GM12878 (cell line): ENCODE measurements around the gene B4GALNT4.

ENCODE experiments used
- HDGF ChIP-seq: fragments of 450-650 bp; IDR thresholded peaks from 2 replicates; pipeline ENCODE4 v1.6.1; 2016; ENCODE audit warnings: antibody characterized with exemption
- NR2C2 ChIP-seq: IDR thresholded peaks from 2 replicates; pipeline ENCODE4 v1.6.1; 2011; ENCODE audit warnings: borderline replicate concordance, low read depth; ENCODE audit not compliant: control insufficient read depth, insufficient read length
- POLR2A ChIP-seq: IDR thresholded peaks from 2 replicates; pipeline ENCODE4 v1.6.1; 2011; ENCODE audit warnings: low read depth, mild to moderate bottlenecking, low read length
- TF ChIP-seq, protein P1 (sequence below), 3 experiments: IDR thresholded peaks in 2 of 3; conservative IDR thresholded peaks in 1 of 3; 2 replicates each; pipeline ENCODE4 v1.5.1; 2011; ENCODE audit warnings: low read depth in 3 of 3, low read length in 3 of 3, mild to moderate bottlenecking in 3 of 3, control low read depth in 2 of 3, moderate library complexity in 2 of 3, inconsistent platforms in 1 of 3, mixed read lengths in 1 of 3; ENCODE audit not compliant: control insufficient read depth in 2 of 3, insufficient read depth in 1 of 3; ENCODE audit errors: extremely low read depth in 1 of 3

DNA sequence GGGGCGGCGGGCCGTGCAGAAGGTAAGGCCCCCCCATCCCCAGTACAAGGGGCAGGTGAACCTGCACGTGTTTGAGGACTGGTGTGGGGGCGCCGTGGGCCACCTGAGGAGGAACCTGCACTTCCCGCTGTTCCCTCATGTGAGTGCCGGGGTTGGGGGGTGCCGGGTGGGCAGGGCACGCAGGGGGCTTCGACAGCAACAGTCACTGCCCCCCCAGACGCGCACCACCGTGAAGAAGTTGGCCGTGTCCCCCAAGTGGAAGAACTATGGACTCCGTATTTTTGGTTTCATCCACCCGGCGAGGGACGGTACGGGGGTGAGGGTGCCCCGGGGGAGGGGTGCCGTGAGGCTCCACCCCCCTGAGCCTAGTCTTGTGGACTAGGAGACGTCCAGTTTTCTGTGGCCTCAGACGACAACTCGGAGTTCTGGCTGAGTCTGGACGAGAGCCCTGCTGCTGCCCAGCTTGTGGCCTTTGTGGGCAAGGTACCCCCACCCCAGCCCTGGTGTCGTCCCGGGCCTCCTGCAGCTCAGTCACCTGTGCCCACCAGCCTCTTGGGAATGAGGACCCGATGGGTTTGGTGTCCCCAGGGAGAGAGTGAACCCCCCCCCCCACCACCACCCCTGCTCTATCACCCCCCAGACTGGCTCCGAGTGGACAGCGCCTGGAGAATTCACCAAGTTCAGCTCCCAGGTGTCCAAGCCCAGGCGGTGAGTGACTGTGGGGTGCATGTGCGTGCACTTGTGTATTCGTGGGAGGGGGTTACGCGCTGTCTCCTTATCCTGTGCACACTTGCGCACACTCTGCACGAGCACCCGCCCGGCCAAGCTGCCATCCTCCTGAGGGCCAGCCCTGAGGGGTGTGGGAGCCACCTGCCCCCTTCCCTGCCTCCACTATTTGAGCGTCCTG lies 3.8 kb downstream of the B4GALNT4 start:
- TF ChIP-seq NR2C2 (no peak), HDGF (no peak), POLR2A (no peak)
- TF ChIP-seq, protein P1, sequence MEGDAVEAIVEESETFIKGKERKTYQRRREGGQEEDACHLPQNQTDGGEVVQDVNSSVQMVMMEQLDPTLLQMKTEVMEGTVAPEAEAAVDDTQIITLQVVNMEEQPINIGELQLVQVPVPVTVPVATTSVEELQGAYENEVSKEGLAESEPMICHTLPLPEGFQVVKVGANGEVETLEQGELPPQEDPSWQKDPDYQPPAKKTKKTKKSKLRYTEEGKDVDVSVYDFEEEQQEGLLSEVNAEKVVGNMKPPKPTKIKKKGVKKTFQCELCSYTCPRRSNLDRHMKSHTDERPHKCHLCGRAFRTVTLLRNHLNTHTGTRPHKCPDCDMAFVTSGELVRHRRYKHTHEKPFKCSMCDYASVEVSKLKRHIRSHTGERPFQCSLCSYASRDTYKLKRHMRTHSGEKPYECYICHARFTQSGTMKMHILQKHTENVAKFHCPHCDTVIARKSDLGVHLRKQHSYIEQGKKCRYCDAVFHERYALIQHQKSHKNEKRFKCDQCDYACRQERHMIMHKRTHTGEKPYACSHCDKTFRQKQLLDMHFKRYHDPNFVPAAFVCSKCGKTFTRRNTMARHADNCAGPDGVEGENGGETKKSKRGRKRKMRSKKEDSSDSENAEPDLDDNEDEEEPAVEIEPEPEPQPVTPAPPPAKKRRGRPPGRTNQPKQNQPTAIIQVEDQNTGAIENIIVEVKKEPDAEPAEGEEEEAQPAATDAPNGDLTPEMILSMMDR (IDR thresholded peaks at IDR 0.05 in 2 of 3, conservative IDR thresholded peaks at IDR 0.05 in 1 of 3; ENCODE audit: control insufficient read depth in 2 of 3, extremely low read depth in 1 of 3, insufficient read depth in 1 of 3, low read depth in 3 of 3, low read length in 3 of 3) = no peak
